ENCODE results near the gene CHPF2.

CHPF2 gene

DNA sequence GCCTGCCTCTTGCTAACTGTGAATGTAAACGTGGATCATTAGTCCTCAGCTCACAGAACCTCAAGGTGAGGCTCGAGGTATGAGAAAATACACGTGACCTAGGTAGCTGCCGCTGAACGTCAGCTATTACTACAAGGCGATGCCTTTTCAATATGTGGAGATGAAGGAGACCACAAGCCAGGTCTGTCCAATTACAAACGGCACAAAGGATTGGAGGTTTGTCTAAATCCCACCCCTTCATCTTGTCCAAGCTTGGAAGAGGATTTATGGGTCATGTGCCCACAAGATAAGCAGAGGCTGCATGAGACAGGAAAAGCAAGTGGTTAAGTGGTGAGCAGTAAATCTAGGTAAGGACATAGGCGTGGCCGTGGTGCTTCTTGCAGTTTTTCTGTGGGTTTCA is 25.4 kb upstream of the CHPF2 start:
- peak; percentile 73 for DNase-seq

DNA sequence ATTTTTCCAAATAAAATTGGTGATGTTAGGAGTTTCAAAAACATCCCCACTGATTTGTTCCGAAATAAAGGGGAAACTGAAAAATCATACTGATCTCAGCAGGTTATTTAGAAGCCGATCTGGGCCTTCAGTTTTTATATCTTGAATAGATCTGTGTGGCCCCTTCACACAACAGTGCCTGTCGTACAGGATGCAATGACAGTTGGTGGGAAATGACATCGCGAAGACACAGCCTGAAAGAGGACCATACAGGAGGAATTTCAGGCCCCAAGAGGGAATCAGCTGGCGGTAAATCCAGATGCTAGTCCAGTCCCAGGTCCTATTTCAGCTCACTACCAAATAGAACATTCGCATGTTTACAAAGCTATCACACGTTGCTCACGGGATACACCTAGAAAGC is 25.0 kb upstream of the CHPF2 start:
- no peak for DNase-seq

DNA sequence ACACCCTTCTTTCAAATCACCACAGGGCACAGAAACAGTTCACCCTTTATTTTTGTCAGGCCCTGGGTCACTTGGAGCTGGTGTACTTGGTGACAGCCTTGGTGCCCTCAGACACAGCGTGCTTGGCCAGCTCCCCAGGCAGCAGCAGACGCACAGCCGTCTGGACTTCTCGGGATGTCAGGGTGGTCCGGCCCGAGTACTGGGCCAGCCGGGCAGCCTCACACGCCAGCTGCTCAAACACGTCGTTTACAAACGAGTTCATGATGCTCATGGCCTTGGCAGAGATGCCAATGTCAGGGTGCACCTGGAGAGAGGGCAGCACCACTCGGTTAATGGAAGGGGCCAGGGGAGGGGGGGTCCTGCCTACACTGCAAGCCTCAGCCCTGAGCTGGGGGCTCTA is 24.5 kb upstream of the CHPF2 start:
- DNase-seq: no peak

DNA sequence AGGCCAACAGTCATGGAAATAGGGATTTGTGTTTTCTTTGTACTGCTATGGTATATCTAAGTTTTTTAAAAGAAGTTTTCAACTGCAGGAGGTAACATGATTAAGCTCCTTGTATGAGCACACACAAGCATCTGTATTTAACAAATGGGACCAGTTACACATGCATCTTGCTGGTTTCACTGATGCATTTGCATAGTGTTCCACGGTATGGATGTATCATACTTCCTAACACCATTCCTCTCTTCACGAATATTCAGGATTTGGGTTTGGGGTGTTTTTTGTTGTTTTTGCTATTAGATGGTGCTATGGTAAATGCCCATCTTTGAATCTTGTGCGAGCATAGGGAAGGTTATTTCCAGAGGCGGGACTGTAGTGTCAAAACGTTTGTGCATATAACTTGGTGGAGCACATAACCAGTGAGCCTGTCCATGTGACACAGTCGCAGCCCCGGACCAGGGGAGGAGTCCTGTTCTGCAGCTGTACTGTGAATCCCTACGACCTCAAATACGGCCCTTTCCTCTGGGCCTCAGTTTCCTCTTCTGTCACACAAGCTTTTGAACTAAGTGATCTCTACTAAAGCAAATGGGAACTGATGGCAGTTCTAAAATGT is 23.9 kb upstream of the CHPF2 start:
- DNase-seq: no peak

DNA sequence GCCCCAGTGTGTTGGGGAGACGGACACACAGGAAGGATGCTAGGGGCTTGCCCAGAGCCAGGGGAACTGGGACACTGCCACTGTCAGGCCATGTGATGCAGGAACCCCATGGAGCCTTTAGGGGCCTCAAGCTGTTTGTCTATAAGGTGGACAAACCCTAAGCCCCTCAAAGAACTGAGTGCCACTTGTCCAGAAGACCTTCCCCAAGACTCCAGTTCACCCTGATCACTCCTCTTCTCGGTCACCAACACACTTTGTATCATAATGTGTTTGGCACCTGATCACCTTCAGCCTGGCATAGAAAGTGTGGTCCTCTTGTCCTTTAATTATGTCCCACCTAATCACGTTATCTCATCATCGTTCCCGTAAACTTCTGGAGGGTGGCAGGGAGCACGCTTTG is 22.7 kb upstream of the CHPF2 start:
- no peak for DNase-seq

- DNase-seq: no peak
Observed at GRCh38 chr7:151210087-151210854, 22.0 kb upstream of the CHPF2 start, which contains the start of gene H2BK1. H2BK1 (minus strand) TSS chr7:151210488; CDS start chr7:151210318, 170 bp downstream.

GRCh38 chr7:151211155-151211772 is 21.0 kb upstream of the CHPF2 start:
- no peak for DNase-seq

GRCh38 chr7:151212626-151213025 is 19.7 kb upstream of the CHPF2 start:
- DNase-seq: no peak

GRCh38 chr7:151213826-151214225 is 18.5 kb upstream of the CHPF2 start:
- no peak for DNase-seq

- no peak for DNase-seq
Observed at GRCh38 chr7:151215396-151215795, 16.9 kb upstream of the CHPF2 start.

DNA sequence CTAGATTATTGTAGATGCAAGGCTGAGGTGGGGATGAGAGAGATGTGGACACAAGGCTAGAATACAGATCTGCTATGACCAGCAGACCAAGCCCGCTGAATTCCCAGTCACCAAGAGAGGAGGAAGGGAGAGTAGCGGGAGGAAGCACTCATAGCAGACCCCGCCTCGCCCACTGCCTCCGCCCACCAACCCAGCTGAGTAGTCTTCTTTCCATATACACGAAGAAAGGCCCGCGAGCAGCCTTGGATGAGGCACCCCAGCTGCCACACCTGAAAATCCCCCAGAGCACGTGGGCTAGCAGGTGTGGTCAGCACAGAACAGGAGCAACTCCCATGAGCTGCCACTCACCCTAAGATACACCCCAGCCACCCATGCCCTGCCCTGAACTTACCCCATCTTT is 14.1 kb upstream of the CHPF2 start:
- no peak for DNase-seq

DNA sequence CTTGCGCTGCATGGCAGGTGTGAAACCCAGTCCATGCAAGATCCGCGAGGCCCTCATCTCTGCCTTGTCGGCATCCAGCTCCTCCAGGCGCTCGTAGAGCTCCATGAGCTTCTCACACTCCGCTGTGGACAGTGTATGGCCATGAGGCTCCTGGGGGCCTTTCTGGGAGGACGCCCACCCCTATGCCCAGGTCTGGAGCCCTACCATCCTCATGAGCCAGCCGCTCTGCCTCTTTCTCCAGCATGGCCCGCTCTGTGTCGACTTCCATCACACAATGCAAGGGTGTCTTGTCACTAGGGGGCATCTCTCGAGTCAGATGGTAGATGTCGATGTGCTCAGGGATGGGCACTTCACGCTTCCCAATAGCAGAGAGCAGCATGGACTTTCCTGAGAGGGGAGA is 8.6 kb upstream of the CHPF2 start:
- DNase-seq: no peak

GRCh38 chr7:151225948-151226510 is 6.3 kb upstream of the CHPF2 start:
- no peak for DNase-seq

DNA sequence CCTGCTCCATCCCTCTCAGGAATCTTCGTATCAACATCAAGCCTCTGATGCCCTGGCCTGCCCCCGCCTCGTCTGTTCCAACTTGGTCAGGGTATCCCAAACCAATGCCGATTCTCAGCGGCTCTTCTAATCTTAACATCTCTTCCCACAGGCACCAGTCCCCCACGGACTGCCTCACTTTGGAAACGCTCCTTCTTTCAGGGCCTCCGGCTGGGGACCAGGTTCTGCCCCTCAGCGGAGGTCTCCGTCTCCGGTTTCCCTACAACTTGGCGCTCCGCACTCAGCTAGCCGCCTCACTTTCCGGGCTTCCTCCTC is 5.8 kb upstream of the CHPF2 start:
- DNase-seq: no peak

GRCh38 chr7:151226875-151227782 is 5.2 kb upstream of the CHPF2 start, which contains the start of gene ABCF2:
ABCF2 (minus strand) TSS chr7:151227205; CDS start chr7:151226458, 747 bp downstream.
- DNase-seq: peak; percentile 85

DNA sequence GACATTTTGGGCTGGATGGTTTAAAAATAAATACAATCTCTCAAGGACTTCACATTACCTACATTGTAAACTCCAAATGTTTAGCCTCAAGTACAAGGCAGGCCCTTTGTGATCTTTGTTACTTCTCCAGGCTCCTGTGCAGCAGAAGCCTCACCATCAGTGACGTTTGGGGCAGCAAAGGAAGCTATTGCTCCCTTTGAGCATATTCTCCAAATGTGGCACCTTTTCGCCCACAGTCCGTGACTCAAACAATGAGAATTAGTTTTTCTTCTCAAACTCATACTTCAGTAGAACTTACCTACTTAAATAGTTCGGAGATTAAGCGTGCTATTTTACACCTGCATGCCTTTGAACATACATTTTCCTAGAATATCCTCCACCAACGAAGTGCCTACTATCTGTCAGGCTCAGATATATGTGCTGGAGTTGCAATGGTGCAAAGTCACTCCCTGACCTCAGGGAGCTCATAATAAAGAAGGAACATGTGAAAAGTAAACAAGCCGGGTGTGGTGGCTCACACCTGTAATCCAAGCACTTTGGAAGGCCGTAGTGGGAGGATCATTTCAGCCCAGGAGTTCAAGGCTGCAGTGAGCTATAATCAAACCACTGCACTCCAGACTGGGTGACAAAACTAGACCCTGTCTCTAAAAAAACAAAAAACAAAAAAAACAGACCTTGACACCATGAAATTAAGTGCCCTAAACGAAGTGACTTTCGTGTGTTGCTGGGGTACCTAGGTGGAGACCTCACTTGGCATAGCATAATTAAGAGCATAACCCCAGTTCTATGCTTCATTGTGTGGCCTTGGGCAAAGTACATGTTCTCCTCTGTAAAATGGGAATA is 4.0 kb upstream of the CHPF2 start:
- DNase-seq: no peak

DNA sequence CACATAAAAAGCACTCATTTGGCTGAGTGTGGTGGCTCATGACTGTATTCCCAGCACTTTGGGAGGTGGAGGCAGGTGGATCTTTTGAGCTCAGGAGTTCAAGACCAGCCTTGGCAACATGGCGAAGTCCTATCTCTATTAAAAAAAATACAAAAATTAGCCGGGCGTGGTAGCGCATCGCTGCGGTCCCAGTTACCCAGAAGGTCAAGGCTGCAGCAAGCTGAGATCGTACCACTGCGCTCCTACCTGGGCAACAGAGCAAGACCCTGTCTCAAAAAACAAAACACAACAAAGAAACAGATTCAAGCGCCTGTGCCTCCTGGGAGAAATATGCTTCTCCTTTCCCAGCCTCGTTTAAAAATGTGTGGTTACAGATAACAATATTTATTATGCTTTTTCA is 3.0 kb upstream of the CHPF2 start:
- no peak for DNase-seq

- no peak for DNase-seq
Observed at GRCh38 chr7:151231080-151231479, 1.2 kb upstream of the CHPF2 start.

- no peak for DNase-seq
Observed at GRCh38 chr7:151232917-151233701, 826 bp downstream of the CHPF2 start.

- no peak for DNase-seq
Observed at GRCh38 chr7:151233804-151234203, 1.5 kb downstream of the CHPF2 start.

Data from NCI-H187 treated with DMSO at 0.1 percent for 48 hours (cell line).